ENCODE data around the gene TAS2R1. TPM values are rescaled to one million over a fixed set of nuclear protein-coding genes. Genes with fewer than 3 reads are reported as not detected.
"Not testable (repeated sequence)": the region's sequence is repeated elsewhere in the genome, so short reads cannot be mapped to it uniquely, and the experiment has no call there.

The TAS2R1 gene
- total RNA-seq, 1 donor from 2014 or later, result not detected

GRCh38 chr5:9604416-9604815, 25.7 kb downstream of the TAS2R1 start:
- no peak overlapping the region for H3K4me3 ChIP-seq (ENCODE audit: low read depth, low read length)
- DNase-seq (ENCODE audit: low read depth), result no peak

GRCh38 chr5:9601055-9601739, 29.0 kb downstream of the TAS2R1 start:
- TF ChIP-seq, protein P1, sequence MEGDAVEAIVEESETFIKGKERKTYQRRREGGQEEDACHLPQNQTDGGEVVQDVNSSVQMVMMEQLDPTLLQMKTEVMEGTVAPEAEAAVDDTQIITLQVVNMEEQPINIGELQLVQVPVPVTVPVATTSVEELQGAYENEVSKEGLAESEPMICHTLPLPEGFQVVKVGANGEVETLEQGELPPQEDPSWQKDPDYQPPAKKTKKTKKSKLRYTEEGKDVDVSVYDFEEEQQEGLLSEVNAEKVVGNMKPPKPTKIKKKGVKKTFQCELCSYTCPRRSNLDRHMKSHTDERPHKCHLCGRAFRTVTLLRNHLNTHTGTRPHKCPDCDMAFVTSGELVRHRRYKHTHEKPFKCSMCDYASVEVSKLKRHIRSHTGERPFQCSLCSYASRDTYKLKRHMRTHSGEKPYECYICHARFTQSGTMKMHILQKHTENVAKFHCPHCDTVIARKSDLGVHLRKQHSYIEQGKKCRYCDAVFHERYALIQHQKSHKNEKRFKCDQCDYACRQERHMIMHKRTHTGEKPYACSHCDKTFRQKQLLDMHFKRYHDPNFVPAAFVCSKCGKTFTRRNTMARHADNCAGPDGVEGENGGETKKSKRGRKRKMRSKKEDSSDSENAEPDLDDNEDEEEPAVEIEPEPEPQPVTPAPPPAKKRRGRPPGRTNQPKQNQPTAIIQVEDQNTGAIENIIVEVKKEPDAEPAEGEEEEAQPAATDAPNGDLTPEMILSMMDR (conservative IDR thresholded peaks at IDR 0.05; ENCODE audit: low read depth, low read length), result no peak
- H3K4me3 ChIP-seq (ENCODE audit: low read depth, low read length), result no peak overlapping the region
- no peak for DNase-seq (ENCODE audit: low read depth)

More at GRCh38 chr5:9604416-9604815, 25.7 kb downstream of the TAS2R1 start:
- TF ChIP-seq, protein P1 (conservative IDR thresholded peaks at IDR 0.05; ENCODE audit: low read depth, low read length), result no peak

GRCh38 chr5:9599391-9599790, 30.8 kb downstream of the TAS2R1 start:
- no peak overlapping the region for H3K4me3 ChIP-seq (ENCODE audit: low read depth, low read length)
- TF ChIP-seq, protein P1 (conservative IDR thresholded peaks at IDR 0.05; ENCODE audit: low read depth, low read length), result no peak
- DNase-seq (ENCODE audit: low read depth), result no peak

DNA sequence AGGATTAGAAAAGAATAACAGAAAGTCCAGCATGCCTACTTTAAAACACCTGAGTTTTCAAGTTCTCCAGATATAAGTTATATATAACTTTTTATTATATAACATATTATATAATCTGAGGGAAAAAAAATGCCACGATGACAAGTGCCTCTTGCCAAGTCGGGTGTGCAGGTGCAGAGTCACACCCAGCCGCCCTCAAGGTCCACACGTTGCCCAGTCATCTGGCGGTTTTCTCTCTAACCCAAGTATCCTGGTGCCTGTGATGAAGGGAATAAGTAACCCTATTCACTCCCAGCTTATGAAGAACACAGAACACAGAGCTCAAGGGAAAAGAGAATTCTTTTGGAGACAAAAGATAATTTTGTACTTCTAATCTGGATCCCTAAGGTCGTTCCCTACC, 31.8 kb downstream of the TAS2R1 start:
- not testable (repeated sequence) for DNase-seq (ENCODE audit: low read depth); H3K4me3 ChIP-seq (ENCODE audit: low read depth, low read length)

DNA sequence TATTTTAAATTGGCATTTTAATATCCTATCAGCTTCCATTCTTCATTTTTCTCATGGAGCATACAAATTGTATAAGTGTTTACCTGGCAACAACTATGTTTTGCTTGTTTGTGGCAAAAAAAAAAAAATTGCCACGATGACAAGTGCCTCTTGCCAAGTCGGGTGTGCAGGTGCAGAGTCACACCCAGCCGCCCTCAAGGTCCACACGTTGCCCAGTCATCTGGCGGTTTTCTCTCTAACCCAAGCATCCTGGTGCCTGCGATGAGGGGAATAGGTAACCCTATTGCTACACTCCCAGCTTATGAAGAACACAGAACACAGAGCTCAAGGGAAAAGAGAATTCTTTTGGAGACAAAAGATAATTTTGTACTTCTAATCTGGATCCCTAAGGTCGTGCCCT, 32.8 kb downstream of the TAS2R1 start:
- DNase-seq (ENCODE audit: low read depth); H3K4me3 ChIP-seq (ENCODE audit: low read depth, low read length): not testable (repeated sequence)

DNA sequence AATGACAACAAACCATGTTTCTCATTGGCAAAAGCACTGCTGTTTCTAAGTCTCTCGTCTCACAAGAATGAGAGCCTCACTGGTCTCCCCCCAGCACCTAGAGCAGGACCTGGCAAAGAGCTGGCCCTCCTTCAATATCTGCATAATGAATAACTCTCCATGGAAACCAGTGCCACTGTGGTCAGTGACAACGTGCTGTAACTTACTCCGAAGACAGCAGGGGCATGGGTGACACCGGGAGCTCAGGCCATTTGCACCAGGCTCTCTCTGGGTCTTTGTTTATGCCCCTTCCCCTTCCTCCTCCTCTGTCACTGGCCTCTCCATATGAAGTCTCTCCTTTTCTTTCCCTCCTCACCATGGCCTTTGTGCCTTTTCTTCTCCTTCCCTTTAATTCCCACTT, 33.3 kb downstream of the TAS2R1 start:
- TF ChIP-seq, protein P1 (conservative IDR thresholded peaks at IDR 0.05; ENCODE audit: low read depth, low read length), result no peak
- DNase-seq (ENCODE audit: low read depth), result no peak
- no peak overlapping the region for H3K4me3 ChIP-seq (ENCODE audit: low read depth, low read length)

GRCh38 chr5:9596171-9596780, 33.9 kb downstream of the TAS2R1 start:
- DNase-seq (ENCODE audit: low read depth), result no peak
- TF ChIP-seq, protein P1 (conservative IDR thresholded peaks at IDR 0.05; ENCODE audit: low read depth, low read length), result no peak
- H3K4me3 ChIP-seq (ENCODE audit: low read depth, low read length), result no peak overlapping the region

GRCh38 chr5:9594913-9595312, 35.2 kb downstream of the TAS2R1 start:
- TF ChIP-seq, protein P1 (conservative IDR thresholded peaks at IDR 0.05; ENCODE audit: low read depth, low read length), result no peak
- no peak overlapping the region for H3K4me3 ChIP-seq (ENCODE audit: low read depth, low read length)

More at GRCh38 chr5:9594913-9595312, 35.2 kb downstream of the TAS2R1 start:
- no peak for DNase-seq (ENCODE audit: low read depth)
